HG03103 (cell line): ENCODE measurements around the gene TEDDM1.
"Not testable (repeated sequence)": the region's sequence is repeated elsewhere in the genome, so short reads cannot be mapped to it uniquely, and the experiment has no call there.

ENCODE experiments used
- ATAC-seq: cut with Tn5 transposase; IDR thresholded peaks from one replicate; pipeline ENCODE4 v1.9.1; 2021; ENCODE audit warnings: low read depth; ENCODE audit not compliant: unreplicated experiment

TEDDM1 gene

GRCh38 chr1:182381962-182382819 lies 18.3 kb downstream of the TEDDM1 start:
- no peak for ATAC-seq

GRCh38 chr1:182380199-182380598 lies 20.3 kb downstream of the TEDDM1 start:
- no peak for ATAC-seq

GRCh38 chr1:182379781-182380180 lies 20.7 kb downstream of the TEDDM1 start:
- ATAC-seq: not testable (repeated sequence)

GRCh38 chr1:182376936-182377574 lies 23.4 kb downstream of the TEDDM1 start:
- ATAC-seq: no peak

DNA sequence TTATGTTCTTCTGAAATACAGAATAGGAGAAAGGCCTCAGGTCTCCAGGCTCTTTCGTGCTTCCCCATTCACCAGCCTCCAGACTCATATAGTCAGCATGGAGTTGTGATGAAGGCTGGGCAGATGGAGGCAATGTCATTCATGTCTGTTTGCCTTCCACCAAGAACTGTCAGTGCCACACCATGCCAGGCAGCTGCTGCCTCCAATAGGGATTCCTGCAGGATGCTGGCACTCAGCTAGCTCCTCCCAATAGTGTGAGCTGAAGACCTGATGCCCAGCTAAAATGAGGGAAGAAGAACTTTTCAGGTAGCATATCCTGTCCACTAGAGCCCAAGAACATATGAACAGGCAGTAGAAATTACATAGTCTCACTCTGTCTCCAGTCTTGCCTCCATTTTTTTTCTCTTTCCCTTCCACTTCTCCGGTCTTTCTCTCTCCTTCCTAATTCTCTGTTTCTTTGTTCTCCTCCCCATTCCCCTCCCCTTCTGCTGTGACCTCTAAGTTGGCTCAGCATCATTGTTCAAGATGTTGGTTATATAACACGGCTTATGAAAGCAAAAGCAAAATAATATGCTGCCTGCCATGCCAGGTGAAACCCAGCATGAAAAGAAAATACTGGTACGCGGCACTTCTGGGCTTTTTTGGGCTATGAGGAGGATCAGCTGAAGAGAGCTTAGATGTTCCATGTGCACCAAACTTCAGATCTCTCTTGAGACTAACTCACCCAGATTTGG lies 26.2 kb downstream of the TEDDM1 start:
- ATAC-seq: no peak

- ATAC-seq: no peak
Measured at GRCh38 chr1:182370532-182370931, 29.9 kb downstream of the TEDDM1 start.

- no peak for ATAC-seq
Measured at GRCh38 chr1:182368903-182369302, 31.6 kb downstream of the TEDDM1 start.

DNA sequence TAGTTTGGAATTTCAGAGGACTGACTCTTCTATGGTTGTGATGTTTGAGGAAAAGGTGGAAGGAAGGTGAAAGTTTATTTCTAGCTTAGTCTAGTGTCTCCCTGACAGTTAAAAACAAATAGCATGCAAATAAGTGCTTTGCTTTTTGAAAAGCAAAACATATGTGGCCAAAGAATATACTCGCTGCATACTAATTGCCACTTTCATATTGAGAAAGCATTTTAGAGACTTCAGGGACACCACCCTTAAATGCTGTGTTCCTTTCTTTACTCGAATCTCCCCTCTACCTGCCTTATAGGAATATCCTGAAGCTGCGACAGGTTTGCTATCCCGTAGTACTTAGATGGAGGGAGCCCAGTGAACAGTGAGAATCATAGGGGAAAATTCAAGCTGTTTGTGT lies 32.1 kb downstream of the TEDDM1 start:
- no peak for ATAC-seq

DNA sequence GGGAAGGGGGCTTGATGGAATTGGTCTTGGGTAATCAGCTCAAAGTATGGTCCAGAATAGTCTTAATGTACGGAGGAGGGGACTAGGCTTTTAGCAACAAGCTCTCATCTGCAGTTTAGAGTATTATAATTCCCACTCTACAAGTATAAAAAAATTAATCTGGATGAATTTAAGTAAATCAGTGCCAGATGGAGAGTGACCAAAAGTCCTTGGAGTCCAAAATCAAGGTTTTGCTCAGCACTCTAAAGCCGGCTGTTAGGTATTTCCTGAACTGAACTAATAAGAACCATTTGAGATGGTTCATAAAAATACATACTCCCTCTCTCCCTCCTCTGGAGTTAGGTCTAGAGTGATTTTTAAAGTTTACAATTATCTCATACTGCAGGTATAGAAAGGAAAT lies 32.5 kb downstream of the TEDDM1 start:
- ATAC-seq: no peak

DNA sequence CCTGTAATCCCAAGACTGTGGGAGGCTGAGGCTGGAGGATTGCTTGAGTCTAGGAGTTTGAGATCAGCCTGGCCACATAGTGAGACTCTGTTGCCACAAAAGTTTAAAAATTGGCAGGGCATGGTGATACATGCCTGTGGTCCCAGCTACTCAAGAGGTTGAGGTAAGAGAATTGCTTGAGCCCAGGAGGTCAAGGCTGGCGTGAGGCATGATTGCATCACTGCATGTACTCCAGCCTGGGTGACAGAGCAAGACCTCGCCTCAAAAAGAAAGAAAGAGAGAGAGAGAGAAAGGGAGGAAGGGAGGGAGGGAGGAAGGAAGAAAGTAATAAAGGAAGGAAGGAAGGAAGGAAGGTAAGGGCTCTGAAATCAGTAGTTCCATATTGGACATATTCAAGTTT lies 33.9 kb downstream of the TEDDM1 start:
- no peak for ATAC-seq

DNA sequence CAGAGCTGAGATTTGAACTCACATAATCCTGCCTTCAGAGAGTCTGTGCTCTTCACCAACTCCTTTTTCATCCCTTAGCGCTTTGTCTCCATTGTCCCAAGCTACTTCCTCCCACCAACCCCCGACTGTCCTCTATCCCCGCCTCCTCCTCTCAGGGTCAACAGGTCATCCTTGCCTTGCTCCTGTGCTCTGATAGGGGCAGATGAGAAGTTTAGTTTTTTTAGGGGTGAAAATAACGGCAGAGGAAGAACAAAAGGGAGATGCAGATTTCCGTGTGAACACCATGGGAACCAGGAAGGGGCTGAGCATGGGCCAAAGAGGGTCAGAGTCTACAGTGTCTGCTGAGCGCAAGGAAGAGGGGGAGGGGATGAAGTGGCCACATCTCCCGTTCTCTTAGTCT lies 40.8 kb downstream of the TEDDM1 start:
- no peak for ATAC-seq

DNA sequence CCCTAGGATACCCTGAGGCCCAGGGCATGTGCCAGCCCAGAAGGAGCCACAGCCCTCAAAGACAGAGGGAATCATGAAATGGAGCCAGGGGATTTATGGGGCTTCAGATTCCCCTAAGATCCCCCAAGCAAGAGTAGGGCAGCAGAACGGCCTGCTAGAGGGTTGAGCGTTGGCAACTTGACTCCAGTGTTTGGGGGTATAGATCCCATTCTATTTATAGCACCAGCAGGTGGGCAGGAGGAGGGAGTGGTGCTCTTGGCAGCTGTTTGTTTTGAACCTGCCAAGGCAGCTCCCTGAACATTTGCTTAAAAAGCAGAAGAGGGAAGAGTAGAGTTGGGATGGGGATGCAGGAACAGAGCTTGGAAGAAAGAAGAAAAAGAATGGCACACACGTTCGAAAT lies 42.6 kb downstream of the TEDDM1 start:
- no peak for ATAC-seq

DNA sequence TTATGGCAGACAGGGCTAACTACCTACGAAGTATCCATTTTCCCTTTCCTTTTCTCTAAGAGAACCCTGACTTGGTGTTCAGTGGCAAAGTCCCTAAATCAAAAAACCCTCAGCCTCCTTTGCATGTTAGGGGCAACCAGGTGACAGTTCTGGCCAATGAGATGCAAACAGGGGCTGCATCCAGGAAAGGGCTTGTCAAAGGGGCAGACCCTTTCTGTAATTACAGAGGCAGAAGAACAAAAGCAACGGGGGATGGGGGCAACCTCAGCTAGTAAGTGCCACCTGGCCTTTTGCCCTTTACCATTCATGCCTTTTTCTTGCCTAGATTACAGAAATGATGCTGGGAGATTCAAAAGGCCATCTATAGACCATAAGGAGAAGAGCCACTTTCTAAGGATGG lies 43.3 kb downstream of the TEDDM1 start:
- ATAC-seq: no peak

GRCh38 chr1:182355723-182356098 lies 44.8 kb downstream of the TEDDM1 start:
- no peak for ATAC-seq

GRCh38 chr1:182351790-182352364 lies 48.6 kb downstream of the TEDDM1 start:
- ATAC-seq: no peak

- no peak for ATAC-seq
Measured at GRCh38 chr1:182350839-182351238, 49.6 kb downstream of the TEDDM1 start.

DNA sequence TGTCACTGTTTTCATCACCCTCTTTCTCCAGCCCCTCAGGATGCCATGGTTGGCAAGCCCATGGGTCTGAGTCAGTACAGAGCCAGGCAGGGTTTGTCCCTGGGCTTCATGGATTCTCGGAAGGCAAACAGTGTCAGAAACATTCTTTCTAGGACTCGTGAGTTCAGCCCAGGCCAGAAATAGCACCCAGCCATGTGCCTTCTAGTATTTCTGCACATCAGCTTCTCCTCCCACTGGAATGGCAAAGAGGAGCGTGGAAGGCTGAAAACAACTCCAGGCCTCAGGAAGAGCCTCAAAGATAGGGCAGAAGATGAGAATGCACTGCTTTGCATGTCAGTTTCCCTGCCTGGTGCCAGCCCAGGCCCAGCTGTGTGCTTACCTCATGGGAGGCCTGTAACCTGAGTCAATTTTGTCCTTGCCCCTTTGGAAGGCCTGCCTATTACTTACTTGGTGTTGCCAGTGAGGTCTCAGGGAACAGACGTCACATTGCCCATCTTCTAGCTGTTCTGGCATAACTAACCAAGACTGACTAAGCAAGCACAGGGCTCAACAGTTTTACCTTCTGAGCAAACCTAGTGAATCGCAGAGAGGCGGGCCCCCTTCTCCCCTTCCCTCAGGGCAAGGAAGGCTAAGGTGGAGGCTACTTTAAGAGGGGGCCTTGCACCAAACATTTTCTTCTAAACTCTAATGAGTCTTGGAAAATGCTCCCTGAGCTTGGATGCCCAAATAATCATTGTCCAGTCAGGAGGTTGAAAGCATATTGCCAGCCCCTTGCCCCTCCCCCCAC lies 51.3 kb downstream of the TEDDM1 start:
- ATAC-seq: no peak
